Activated T-helper 1 cell treated with anti-CD3 and anti-CD28 coated beads, Interleukin-12 subunit alpha, Interleukin-12 subunit beta, Interleukin-2, Interleukin-4 antibody, amounts not matched to agents 30 ng/mL and 10 ng/mL and 1 ng/mL, durations not matched to agents 14 hours and 24 hours and 36 hours (primary cell): ENCODE measurements around the gene MRPL20. TPM values are rescaled to one million over a fixed set of nuclear protein-coding genes. Genes with fewer than 3 reads are reported as not detected.
"Not testable (repeated sequence)": the region's sequence is repeated elsewhere in the genome, so short reads cannot be mapped to it uniquely, and the experiment has no call there.

Experiments used
- DNase-seq: peaks from one replicate; pipeline ENCODE4 v3.0.0; 2021; ENCODE audit warnings: low spot score
- H3K27ac Mint-ChIP-seq: one replicate; pipeline ENCODE4 v1.8.0; 2021; ENCODE audit warnings: mild to moderate bottlenecking, mixed read lengths
- H3K27me3 Mint-ChIP-seq: one replicate; pipeline ENCODE4 v1.8.0; 2022; ENCODE audit warnings: mild to moderate bottlenecking, moderate library complexity, mixed read lengths; ENCODE audit not compliant: insufficient read depth
- H3K36me3 Mint-ChIP-seq: one replicate; pipeline ENCODE4 v1.8.0; 2021; ENCODE audit warnings: low read depth, mixed read lengths
- H3K4me1 Mint-ChIP-seq: one replicate; pipeline ENCODE4 v1.8.0; 2021; ENCODE audit warnings: low read depth, mixed read lengths
- H3K4me3 Mint-ChIP-seq: one replicate; pipeline ENCODE4 v1.8.0; 2021; ENCODE audit warnings: mild to moderate bottlenecking, moderate library complexity, mixed read lengths
- H3K9me3 Mint-ChIP-seq: one replicate; pipeline ENCODE4 v1.8.0; 2021; ENCODE audit warnings: mixed read lengths
- intact Hi-C: fragments of 100-400 bp; cut with micrococcal nuclease; formaldehyde crosslinking; loops from one replicate; pipeline ENCODE4 v1.15.1; 2024
- total RNA-seq: library from RNA; stranded (reverse); gene quantifications from 2 replicates; pipeline ENCODE4 v1.2.3, GENCODE V29; 2022

Gene MRPL20
- total RNA-seq = 184 and 205 TPM in 2 replicates

DNA sequence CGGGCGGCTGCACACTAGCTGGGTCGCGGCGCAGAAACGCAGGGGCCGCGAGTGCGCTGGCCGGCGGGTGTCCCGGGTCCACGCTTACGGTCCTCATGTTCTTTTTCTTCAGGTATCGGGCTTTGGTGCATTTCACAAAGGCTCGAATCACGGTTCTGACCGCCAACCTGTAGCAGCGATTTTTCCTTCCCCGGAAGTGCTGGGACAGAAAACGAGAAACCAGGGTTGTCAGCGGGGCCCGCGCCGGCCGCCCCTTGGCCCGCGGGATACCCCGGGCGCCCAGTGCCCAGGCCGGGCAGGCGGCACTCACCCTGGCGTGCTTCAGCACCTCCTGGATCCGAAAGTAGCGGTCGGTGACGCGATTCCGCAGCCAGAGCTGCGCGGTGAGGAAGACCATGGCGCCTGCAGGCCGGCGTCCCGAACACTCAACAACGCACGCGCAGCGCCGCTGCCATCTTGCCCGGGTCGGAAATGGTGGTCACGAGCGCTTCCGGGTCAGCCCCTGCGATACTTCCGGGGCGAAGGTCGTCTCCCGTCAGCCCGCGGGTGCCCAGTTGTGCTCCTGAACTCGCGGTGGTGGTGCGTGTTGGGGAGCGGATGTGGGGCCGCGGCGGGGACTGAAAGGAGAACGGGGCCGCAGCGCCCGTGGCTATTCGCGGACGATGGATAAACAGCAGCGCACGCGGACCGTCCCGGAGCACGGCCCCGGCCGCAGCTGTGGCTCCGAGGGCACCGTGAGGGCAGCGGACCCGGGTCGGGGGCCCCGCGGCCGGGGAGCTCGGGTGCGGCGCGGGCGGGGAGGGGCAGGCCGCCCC, at the start of gene MRPL20:
MRPL20 (minus strand) TSS at position 473 of the 815 bp plus-strand sequence; CDS start at position 397, 76 bp downstream.
- peak; percentile 96 for DNase-seq
- H3K27me3 Mint-ChIP-seq = peaks cover 2% of the 10 kb centered on the region
- H3K9me3 Mint-ChIP-seq = no peaks in the 10 kb centered on the region
- peaks cover 32% of the 10 kb centered on the region for H3K36me3 Mint-ChIP-seq
- peaks cover 15% of the 10 kb centered on the region for H3K4me1 Mint-ChIP-seq
- peak within 1 kb of the TSS; percentile 95 for H3K4me3 Mint-ChIP-seq
- intact Hi-C loops = loop anchor here (1.0 to 5.0 kb wide), 6 partner anchors 8 to 135 kb away; partner anchors contain the start of genes ATAD3B, AURKAIP1, CCNL2 and UBE2J2
- peak within 1 kb of the TSS; percentile 94 for H3K27ac Mint-ChIP-seq

DNA sequence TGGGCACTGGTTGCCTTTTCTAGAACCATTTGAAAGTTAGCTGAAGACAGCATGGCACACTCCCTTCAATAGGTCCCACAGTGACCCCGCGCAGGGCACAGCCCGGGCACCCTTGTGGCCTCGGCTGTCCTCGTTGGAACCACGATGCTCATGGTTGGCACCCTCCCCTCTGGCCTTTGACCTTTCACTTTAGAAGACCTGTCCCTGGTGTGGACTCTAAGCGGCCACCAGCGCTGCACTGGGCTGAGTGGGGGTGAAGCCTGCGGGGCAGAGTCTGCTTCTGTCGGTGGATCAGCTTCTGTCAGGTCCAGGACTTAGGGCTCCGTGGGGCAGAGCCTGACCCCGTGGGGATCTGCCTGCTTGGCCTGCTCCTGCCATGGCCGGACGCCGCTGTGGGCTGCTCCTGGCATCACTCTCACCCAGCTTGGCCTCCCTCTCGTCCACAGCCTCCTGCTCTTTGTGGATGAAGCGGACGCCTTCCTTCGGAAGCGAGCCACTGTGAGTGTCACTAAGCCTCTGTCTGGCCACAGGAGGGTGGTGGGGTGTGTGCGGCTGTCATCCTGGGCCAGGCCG, 49.7 kb upstream of the MRPL20 start:
- intact Hi-C loops, H3K9me3 Mint-ChIP-seq, H3K27ac Mint-ChIP-seq, H3K27me3 Mint-ChIP-seq, H3K36me3 Mint-ChIP-seq, H3K4me1 Mint-ChIP-seq, DNase-seq, H3K4me3 Mint-ChIP-seq: not testable (repeated sequence)

DNA sequence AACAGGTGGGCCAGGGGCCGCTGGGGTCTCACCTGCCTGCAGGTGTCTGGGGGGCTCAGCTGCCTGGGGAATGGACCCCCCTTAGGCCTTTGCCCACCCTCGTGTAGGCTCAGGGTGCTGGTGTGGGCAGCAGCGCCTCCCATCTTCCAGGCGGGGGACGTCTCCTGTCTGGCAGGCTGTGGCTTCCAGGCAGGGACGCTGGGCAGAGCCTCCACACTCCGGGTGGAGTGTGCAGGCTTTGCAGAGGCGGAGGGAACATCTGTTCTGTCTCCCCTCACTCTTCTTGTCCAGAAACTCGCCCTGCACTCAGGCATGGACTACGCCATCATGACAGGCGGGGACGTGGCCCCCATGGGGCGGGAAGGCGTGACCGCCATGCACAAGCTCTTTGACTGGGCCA, 48.8 kb upstream of the MRPL20 start:
- H3K27ac Mint-ChIP-seq, H3K4me1 Mint-ChIP-seq, H3K36me3 Mint-ChIP-seq, H3K27me3 Mint-ChIP-seq, H3K9me3 Mint-ChIP-seq, intact Hi-C loops, H3K4me3 Mint-ChIP-seq, DNase-seq: not testable (repeated sequence)

DNA sequence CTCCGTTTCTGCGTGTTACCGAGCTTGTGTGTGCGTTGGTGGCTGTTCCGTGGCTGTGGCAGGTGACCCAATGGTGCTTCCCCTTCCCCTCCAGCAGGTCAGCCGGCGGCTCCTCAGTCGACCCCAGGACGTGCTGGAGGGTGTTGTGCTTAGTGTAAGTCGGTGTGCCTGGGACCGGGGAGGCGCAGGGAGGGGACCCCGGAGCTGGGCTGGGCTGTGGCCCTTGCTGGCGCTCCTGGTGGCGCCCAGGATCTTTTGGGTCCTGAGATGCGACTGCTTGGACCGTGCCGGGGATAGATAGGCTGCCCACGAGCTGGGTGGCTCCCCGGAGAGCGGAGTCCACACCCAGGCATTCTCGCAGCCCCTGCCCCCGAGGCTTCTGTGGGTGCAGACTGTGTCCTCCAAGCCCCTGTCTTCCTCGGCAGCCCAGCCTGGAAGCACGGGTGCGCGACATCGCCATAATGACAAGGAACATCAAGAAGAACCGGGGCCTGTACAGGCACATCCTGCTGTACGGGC, 48.3 kb upstream of the MRPL20 start:
- no peaks in the 10 kb centered on the region for H3K9me3 Mint-ChIP-seq
- H3K27ac Mint-ChIP-seq = no peak overlapping the region
- no peak for DNase-seq
- no peaks in the 10 kb centered on the region for H3K36me3 Mint-ChIP-seq
- no peaks in the 10 kb centered on the region for H3K27me3 Mint-ChIP-seq
- no peak overlapping the region for H3K4me3 Mint-ChIP-seq
- intact Hi-C loops = no loop called here
- no peaks in the 10 kb centered on the region for H3K4me1 Mint-ChIP-seq

DNA sequence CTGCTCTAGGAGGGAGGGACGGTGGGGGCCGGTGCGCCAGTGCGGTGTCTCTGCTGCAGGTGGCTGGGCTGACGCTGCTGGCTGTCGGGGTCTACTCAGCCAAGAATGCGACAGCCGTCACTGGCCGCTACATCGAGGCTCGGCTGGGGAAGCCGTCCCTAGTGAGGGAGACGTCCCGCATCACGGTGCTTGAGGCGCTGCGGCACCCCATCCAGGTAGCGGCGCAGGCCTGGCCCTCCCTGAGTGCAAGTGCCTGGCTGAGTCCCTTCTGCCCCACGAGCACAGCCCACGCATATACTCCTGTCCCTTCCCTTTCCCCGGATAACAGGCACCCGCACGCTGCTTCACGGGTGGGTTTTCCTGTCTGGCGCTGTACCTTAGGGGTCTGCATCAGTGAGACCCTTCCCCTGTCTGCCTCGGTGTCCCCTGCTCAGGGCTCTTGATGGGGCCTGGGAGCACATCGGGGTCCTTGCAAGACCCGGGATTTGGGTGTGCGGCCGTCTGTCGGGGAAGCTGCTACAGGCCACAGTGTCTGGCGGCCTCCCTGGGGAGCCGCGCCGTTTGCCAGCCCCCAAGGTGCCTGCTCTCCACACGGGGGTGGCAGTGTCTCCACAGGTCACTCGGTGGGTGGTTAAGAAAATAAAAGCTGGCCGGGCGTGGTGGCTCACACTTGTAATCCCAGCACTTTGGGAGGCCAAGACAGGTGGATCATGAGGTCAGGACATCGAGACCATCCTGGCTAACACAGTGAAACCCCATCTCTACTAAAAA, 47.4 kb upstream of the MRPL20 start:
- H3K36me3 Mint-ChIP-seq, H3K27ac Mint-ChIP-seq, H3K4me3 Mint-ChIP-seq, H3K4me1 Mint-ChIP-seq, H3K27me3 Mint-ChIP-seq, DNase-seq, intact Hi-C loops, H3K9me3 Mint-ChIP-seq: not testable (repeated sequence)

DNA sequence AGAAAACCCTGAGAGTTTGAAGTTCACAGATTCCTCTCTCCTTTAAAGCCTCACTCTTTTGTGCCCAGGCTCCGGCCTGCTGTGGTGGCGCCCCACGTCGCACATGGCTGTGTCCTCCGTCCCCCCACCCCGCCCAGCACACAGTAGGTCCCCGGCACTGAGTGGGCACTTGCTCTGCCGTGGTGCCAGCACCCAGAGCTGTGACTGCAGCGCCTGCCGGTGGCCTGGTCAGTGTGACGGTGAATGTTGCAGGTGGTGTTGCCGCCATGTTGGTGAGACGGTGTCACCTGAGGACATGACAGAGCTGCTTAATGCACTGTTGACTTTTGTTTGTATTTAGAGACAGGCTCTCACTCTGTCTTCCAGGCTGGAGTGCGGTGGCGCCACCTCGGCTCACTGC, 45.8 kb upstream of the MRPL20 start:
- no peaks in the 10 kb centered on the region for H3K9me3 Mint-ChIP-seq
- H3K4me3 Mint-ChIP-seq = no peak overlapping the region
- no peaks in the 10 kb centered on the region for H3K36me3 Mint-ChIP-seq
- no peak overlapping the region for H3K27ac Mint-ChIP-seq
- intact Hi-C loops = no loop called here
- no peaks in the 10 kb centered on the region for H3K4me1 Mint-ChIP-seq
- no peak for DNase-seq
- H3K27me3 Mint-ChIP-seq = peaks cover 3% of the 10 kb centered on the region

DNA sequence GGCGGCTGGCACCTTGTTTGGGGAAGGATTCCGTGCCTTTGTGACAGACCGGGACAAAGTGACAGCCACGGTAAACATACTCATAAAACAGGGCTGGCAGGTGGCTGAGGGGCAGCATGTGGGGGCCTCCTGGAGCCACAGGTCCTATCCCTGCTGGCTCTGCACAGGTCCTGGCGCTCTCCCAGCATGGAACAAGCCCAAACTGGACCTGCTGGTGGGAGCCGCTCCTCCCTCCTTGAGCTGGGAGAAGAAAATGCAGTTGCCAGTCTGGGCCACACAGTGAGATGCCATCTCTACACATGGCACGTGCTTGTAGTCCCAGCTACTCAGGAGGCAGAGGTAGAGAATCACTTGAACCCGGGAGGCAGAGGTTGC, 45.3 kb upstream of the MRPL20 start:
- H3K4me1 Mint-ChIP-seq, DNase-seq, H3K36me3 Mint-ChIP-seq, H3K27ac Mint-ChIP-seq, H3K9me3 Mint-ChIP-seq, H3K27me3 Mint-ChIP-seq, intact Hi-C loops, H3K4me3 Mint-ChIP-seq: not testable (repeated sequence)

- Mint-ChIP-seq H3K4me3 (no peak overlapping the region), H3K27me3 (peaks cover 3% of the 10 kb centered on the region)
Measured at GRCh38 chr1:1451696-1452364, 44.7 kb upstream of the MRPL20 start.

GRCh38 chr1:1450616-1451015, 43.5 kb upstream of the MRPL20 start:
- H3K4me1 Mint-ChIP-seq, intact Hi-C loops, H3K4me3 Mint-ChIP-seq, H3K36me3 Mint-ChIP-seq, H3K27ac Mint-ChIP-seq, H3K27me3 Mint-ChIP-seq, DNase-seq, H3K9me3 Mint-ChIP-seq: not testable (repeated sequence)

More at GRCh38 chr1:1451696-1452364, 44.7 kb upstream of the MRPL20 start:
- H3K4me1 Mint-ChIP-seq = no peaks in the 10 kb centered on the region
- DNase-seq = no peak
- intact Hi-C loops = no loop called here
- H3K9me3 Mint-ChIP-seq = no peaks in the 10 kb centered on the region
- no peaks in the 10 kb centered on the region for H3K36me3 Mint-ChIP-seq
- no peak overlapping the region for H3K27ac Mint-ChIP-seq

DNA sequence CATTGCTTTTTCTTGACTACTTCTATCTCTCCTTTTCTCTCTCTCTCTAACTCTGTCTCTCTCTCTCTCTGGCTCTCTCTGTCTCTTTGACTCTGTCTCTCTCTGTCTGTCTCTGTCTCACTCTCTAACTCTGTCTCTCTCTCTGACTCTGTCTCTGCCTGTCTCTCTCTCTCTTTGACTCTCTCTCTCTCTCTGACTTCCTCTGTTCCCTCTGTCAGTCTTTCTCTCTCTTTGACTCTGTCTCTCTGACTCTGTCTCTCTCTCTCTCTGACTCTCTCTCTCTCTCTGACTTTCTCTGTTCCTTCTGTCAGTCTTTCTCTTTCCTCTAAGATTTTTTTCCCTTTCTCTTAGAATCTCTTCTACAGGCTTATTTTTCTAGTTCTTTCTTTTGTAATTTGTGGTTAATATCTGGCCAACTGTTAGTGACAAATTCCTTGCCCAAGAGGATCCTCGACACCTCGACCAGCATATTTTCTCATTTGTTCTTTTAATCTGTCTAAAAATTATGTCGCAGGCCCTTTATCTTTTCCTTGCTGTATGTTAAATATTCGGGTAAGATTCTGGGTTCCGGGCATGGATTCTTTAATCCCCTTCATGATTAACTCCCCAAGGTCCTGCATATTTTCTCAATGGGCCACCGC, 42.1 kb upstream of the MRPL20 start, which contains the start of gene ATAD3C:
ATAD3C (plus strand) TSS at position 591 of the 641 bp plus-strand sequence. CDS start 995 bp downstream, outside the sequence.
- Mint-ChIP-seq H3K27ac (no peak within 1 kb of the TSS), H3K9me3 (no peaks in the 10 kb centered on the region), H3K27me3 (peaks cover 3% of the 10 kb centered on the region), H3K4me1 (no peaks in the 10 kb centered on the region), H3K36me3 (no peaks in the 10 kb centered on the region), H3K4me3 (no peak within 1 kb of the TSS)
- intact Hi-C loops = no loop called here
- DNase-seq = no peak

- H3K9me3 Mint-ChIP-seq, H3K36me3 Mint-ChIP-seq, H3K4me1 Mint-ChIP-seq, H3K4me3 Mint-ChIP-seq, H3K27me3 Mint-ChIP-seq, H3K27ac Mint-ChIP-seq, DNase-seq, intact Hi-C loops: not testable (repeated sequence)
Measured at GRCh38 chr1:1446631-1447030, 39.5 kb upstream of the MRPL20 start.

DNA sequence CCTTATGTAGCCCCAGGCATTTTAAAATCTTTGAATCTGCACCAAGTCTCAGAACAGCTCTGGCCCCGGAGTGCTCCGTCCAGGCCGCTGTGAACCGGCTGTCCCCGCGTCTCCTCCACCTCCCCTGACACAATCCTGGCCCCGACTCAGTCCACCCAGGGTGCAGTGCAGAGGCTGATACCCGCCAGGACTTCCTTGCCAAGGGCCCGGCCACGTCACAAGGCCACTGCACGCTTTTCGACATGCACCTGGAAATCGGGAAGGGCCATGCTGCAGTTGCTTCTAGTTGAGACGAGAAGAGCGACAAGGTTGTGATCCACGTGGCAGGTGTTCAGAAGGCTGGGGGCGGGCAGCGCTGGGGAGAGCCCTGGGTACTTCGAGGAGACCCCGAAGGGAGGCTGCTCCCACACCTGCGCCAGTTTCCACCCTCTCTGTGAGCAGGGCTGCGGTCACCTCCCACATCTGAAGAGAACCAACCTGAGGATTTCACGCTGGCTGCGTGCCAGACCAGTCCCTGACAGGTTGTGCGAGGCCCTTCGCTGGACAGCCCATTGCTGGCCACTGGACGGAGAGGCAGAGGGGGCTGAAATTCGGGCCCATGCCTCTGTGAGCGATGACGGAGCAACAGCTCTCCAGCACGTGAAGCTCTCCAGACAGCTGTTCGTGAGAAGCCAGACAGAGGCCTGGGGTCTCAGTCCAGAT, 35.1 kb upstream of the MRPL20 start:
- intact Hi-C loops = no loop called here
- Mint-ChIP-seq H3K27ac (no peak overlapping the region), H3K4me3 (no peak overlapping the region), H3K9me3 (no peaks in the 10 kb centered on the region), H3K4me1 (no peaks in the 10 kb centered on the region), H3K36me3 (no peaks in the 10 kb centered on the region), H3K27me3 (no peaks in the 10 kb centered on the region)
- DNase-seq = no peak
